GM18951 (cell line): Measurements from ENCODE around the gene RHEX.

Source experiments
- POLR2A ChIP-seq: IDR thresholded peaks from 4 replicates; pipeline ENCODE4 v1.6.1; 2011; ENCODE audit warnings: mild to moderate bottlenecking; ENCODE audit not compliant: insufficient read length, insufficient read depth; ENCODE audit errors: extremely low read depth
- in situ Hi-C: fragments of 300-500 bp; cut with MboI; formaldehyde crosslinking; loops from one replicate; pipeline ENCODE4 v1.12.0; 2022; ENCODE audit warnings: low sequenced_read_pairs, mixed read lengths, inconsistent platforms; ENCODE audit not compliant: unreplicated experiment

The RHEX gene

DNA sequence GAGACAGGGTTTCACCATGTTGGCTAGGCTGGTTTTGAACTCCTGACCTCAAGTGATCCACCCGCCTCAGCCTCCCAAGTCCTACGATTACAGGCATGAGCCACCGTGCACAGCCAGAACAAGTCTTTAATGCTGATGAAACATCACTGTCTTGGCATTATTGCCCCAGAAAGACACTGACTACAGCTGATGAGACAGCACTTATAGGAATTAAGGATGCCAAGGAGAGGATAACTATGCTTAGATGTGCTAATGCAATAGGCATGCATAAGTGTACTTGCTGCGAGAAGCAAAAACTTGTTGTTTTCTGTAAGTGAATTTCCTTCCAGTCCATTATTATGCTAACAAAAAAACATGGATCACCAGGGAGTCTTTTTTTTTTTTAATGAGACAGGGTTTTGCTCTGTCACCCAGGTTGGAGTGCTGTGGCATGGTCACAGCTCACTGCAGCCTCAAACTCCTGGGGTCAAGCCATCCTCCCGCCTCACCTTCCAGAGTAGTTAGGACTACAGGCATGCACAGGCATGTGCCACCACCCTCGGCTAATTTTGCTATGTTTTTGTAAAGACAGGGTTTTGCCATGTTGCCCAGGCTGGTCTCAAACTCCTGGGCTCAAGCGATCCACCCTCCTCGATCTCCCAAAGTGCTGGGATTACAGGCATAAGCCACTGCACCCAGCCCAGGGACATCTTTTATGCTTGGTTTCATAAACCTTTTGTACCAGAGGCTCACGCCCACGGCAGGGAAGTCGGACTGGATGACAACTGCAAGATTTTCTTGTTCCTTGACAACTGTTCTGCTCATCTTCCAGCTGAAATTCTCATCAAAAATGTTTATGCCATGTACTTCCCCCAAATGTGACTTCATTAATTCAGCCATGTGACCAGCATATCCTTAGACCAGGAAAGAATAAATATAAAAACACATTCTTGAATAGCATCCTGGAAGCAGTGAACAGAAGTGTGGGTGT is 23.1 kb downstream of the RHEX start:
- in situ Hi-C loops = no loop called here
- no peak for TF ChIP-seq POLR2A

- TF ChIP-seq POLR2A = no peak
- in situ Hi-C loops = no loop called here
Measured at GRCh38 chr1:206079135-206079534, 26.2 kb downstream of the RHEX start.

- in situ Hi-C loops = no loop called here
- no peak for TF ChIP-seq POLR2A
Measured at GRCh38 chr1:206080026-206080820, 27.2 kb downstream of the RHEX start.

DNA sequence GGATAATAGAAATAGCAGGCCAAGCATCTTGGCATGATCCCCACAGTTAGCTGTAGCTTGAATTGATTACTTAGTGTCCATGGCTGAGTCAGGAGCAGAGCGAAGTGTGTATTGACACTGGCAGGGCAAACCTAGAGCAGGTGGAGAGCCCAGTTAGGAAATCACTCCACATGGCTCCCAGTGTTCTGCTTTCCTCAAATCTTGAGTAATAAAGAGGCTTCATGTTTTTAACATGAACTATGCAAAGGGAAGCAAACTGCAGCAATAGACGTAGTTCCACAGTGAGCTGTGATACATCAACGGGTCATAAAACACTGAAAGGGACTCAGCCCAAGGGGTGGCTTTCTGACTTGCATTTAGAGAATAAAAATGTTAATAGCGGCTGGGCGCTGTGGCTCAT is 28.9 kb downstream of the RHEX start:
- in situ Hi-C loops = no loop called here
- no peak for TF ChIP-seq POLR2A

- in situ Hi-C loops = no loop called here
- no peak for TF ChIP-seq POLR2A
Measured at GRCh38 chr1:206082831-206083695, 30.1 kb downstream of the RHEX start.

DNA sequence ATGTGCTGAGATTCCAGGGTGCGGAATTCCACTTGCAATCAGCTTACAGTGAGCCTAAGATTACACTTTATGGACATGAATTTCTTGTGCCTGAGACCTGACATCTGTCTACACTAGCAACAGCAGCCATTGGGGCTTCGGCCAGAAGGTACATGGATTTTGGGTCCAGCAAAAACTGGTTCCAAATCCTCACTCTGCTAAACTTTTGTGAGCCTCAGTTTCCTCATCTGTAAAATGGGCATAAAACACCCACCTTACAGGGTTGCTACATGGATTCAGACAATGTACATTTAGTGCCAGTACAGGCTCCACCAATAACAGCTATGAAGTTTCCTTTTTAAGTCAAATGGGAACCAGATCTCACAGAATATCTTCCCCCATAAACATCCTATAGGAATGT is 30.8 kb downstream of the RHEX start:
- in situ Hi-C loops = no loop called here
- TF ChIP-seq POLR2A = no peak

- TF ChIP-seq POLR2A = no peak
- in situ Hi-C loops = no loop called here
Measured at GRCh38 chr1:206087091-206087490, 34.1 kb downstream of the RHEX start.

DNA sequence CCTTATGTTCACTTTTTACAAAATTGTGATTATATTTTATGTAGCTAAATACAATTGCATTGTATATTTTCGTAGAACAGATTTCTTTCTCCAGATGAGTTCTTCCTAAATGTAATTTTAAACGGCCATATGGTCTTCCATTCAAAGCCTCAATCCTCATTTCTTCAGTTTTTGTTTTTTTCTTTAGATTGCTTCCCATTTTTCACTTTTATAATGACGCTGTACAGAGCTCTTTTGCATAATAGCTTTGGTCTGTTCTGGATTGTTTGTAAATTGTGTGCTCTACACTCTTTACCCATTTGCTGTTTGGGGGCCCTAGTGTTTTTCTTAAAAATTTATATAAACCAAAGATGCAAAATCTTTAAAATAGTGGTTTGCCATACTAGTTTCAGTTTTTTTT is 36.4 kb downstream of the RHEX start:
- TF ChIP-seq POLR2A = no peak
- in situ Hi-C loops = no loop called here

DNA sequence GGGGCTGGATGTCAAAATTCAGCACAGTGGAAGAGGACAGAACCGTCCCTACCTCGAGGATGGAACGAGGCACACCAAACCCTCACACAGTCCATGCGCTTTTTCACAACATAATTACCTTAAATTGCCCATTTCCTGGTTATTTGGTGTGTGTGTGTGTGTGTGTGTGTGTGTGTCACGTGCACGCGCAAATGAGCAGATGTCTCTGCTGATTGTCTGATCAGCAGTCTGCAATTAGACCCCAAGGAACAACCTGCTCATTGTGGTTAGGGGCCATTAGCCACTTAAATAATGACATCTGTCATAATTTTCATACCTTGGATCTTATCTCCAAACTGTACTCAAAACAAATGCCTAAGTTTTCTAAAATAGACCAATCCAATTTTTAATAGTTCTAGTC is 41.1 kb downstream of the RHEX start:
- in situ Hi-C loops = no loop called here
- no peak for TF ChIP-seq POLR2A

DNA sequence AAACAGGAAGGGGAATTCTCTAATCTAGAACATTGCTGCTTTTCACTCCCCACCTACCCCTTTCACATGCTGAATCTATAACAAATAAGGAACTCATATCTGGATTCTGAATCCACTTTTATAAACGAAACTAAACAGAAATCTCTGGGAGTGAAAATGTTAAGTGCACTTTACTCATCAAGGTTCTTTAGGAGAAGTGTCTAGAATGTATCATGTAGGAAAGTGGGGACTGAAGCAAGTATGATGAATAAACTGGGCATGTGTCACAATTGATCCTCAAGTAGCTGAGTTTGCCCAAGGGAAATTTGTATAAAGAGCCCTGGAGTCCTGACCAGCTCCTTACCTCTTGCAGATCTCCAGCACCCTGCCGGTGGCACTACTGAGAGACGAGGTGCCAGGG is 44.4 kb downstream of the RHEX start:
- TF ChIP-seq POLR2A = no peak
- in situ Hi-C loops = no loop called here

GRCh38 chr1:206098242-206098919 is 45.4 kb downstream of the RHEX start:
- no peak for TF ChIP-seq POLR2A
- in situ Hi-C loops = no loop called here

DNA sequence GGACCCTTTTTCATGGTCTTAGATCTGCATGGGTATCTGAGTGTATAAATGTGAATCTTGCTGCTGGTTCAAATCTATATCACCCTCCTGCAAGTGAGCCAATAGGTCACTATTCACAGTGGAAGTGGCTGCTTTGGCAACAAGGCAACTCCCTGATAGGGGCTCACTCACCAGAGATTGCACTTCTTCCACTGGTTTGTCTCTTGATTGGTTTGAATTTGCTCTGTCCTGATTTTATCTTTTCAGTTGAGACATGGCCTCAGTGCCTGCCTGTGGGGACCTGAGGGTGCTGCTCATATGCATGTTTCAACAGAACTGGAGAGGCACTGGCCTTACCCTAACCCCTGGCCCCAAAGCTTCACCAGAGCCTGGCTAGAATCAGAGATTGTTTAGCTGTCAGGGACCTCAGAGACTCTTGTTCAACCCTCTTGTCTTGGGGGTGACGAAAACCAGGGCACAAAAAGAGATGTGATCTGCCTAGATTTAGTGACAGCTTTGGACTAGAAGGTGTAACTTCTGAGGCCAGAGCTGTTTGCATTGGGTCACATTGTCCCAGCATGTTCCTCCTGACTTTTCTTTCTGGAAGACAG is 47.3 kb downstream of the RHEX start:
- TF ChIP-seq POLR2A = no peak
- in situ Hi-C loops = loop anchor here (10.0 kb wide), 1 partner anchor 116 kb away; no protein-coding TSS in a partner anchor
